ENCODE data around the gene IMMT.

- TF ChIP-seq CTCF (IDR thresholded peaks at IDR 0.05 in 8 of 11, conservative IDR thresholded peaks at IDR 0.05 in 3 of 11) (no peak), POLR2A (IDR thresholded peaks at IDR 0.05) (no peak), POLR2AphosphoS5 (IDR thresholded peaks at IDR 0.05) (no peak)
Measured at GRCh38 chr2:86227685-86228084, 32.4 kb upstream of the IMMT start.

Data from spleen (tissue), 7 donors.